ENCODE measurements around the gene AIM2. TPM values are rescaled to one million over a fixed set of nuclear protein-coding genes. Genes with fewer than 3 reads are reported as not detected.

Gene AIM2
- total and polyA plus RNA-seq, 2 of the 4 experiments (the other 2 are of a cell fraction): not detected

GRCh38 chr1:159088546-159089183 lies 12.1 kb upstream of the AIM2 start:
- ChIA-PET POLR2A (ENCODE audit: unreplicated experiment) (no interaction called here), CTCF (interaction anchor here (0.8 kb wide), 1 partner anchor 619 kb away, joined by 3 read pairs; no protein-coding TSS in a partner anchor)
- Histone ChIP-seq H2AK5ac (ENCODE audit: low read depth, low read length) (no peak overlapping the region), H3K18ac (ENCODE audit: low read depth, low read length) (no peak overlapping the region), H3K56ac (ENCODE audit: extremely low read depth, insufficient read depth, low read length) (no peak overlapping the region), H3K79me1 (ENCODE audit: low read depth in 1 of 2, low read length in 2 of 2) (no peaks in the 10 kb centered on the region), H4K20me1 (ENCODE audit: insufficient read depth, low read length) (no peaks in the 10 kb centered on the region), H3K4ac (ENCODE audit: low read depth, low read length) (no peak overlapping the region), H3K4me3 (ENCODE audit: insufficient read depth, low read depth, low read length) (no peak overlapping the region), H2BK120ac (ENCODE audit: low read depth, low read length) (no peak overlapping the region), H3K23ac (ENCODE audit: low read depth, low read length) (no peak overlapping the region), H3K27me3 (ENCODE audit: control insufficient read depth, insufficient read depth, low read length) (peaks cover 2% of the 10 kb centered on the region; the same call in 1 of the 2 replicates), H4K5ac (ENCODE audit: low read depth, low read length) (no peak overlapping the region), H3K4me2 (ENCODE audit: low read depth, low read length) (no peak overlapping the region), H4K91ac (ENCODE audit: insufficient read depth, low read depth, low read length) (no peak overlapping the region), H3K27ac (ENCODE audit: insufficient read depth, low read length) (no peak overlapping the region), H2BK15ac (ENCODE audit: low read depth, low read length) (no peak overlapping the region), H2BK20ac (ENCODE audit: low read depth, low read length) (no peak overlapping the region), H3K36me3 (ENCODE audit: control insufficient read depth, insufficient read depth, low read length) (no peaks in the 10 kb centered on the region), H3K14ac (replicated peaks; ENCODE audit: low read depth, low read length) (no peak overlapping the region), H3K4me1 (ENCODE audit: control insufficient read depth, insufficient read depth, low read length) (peaks cover 12% of the 10 kb centered on the region), H3K9me3 (ENCODE audit: control insufficient read depth, insufficient read depth, low read length) (no peaks in the 10 kb centered on the region), H4K8ac (ENCODE audit: low read depth in 2 of 2, low read length in 2 of 2) (no peak overlapping the region), H2AK9ac (replicated peaks; ENCODE audit: low read depth, low read length, poor library complexity) (no peak overlapping the region), H3K9ac (ENCODE audit: low read depth, low read length) (no peak overlapping the region), H2BK5ac (ENCODE audit: low read depth, low read length, poor library complexity, severe bottlenecking) (no peak overlapping the region), H3K9me1 (ENCODE audit: insufficient read depth, low read length) (peaks cover 7% of the 10 kb centered on the region; the same call in 1 of the 2 replicates), H2AFZ (replicated peaks; ENCODE audit: low read length, poor library complexity) (no peak overlapping the region)
- TF ChIP-seq RAD21 (IDR thresholded peaks at IDR 0.05; ENCODE audit: low read length): no peak
- TF ChIP-seq MAZ (IDR thresholded peaks at IDR 0.05; ENCODE audit: borderline replicate concordance, low read depth, low read length): no peak
- TF ChIP-seq RCOR1 (IDR thresholded peaks at IDR 0.05; ENCODE audit: insufficient replicate concordance, low read length): no peak
- TF ChIP-seq MAFK (IDR thresholded peaks at IDR 0.05; ENCODE audit: low read depth, low read length): no peak
- TF ChIP-seq MXI1 (IDR thresholded peaks at IDR 0.05; ENCODE audit: borderline replicate concordance, low read depth, low read length): no peak
- TF ChIP-seq FOS (IDR thresholded peaks at IDR 0.05; ENCODE audit: low read depth, low read length): no peak
- no peak for TF ChIP-seq RFX5 (IDR thresholded peaks at IDR 0.05; ENCODE audit: low read depth, low read length)
- no peak for TF ChIP-seq USF2 (IDR thresholded peaks at IDR 0.05; ENCODE audit: low read depth, low read length)
- dilution Hi-C loops (cut with HindIII; ENCODE audit: low sequenced_read_pairs, unreplicated experiment): no loop called here
- 80 to 100% methylated on average over 1 of the region's 6 CpGs for WGBS, 2 experiments (ENCODE audit: extremely low coverage in 2 of 2, insufficient read length in 1 of 2)
- ATAC-seq (ENCODE audit: low read depth): no peak
- DNase-seq: no peak
- intact Hi-C loops (cut with micrococcal nuclease): no loop called here
- in situ Hi-C loops (cut with MboI; ENCODE audit: low sequenced_read_pairs): loop anchor here (10.0 kb wide), 1 partner anchor 1124 kb away; no protein-coding TSS in a partner anchor
- no TSS peak for BruUV-seq (replicated peaks)

Measured in IMR-90 (cell line).